ENCODE data around the gene TLCD1. TPM values are rescaled to one million over a fixed set of nuclear protein-coding genes. Genes with fewer than 3 reads are reported as not detected.

Gene TLCD1
- total and polyA plus RNA-seq, 5 donors: 1.5 to 3.8 (median 2.4) TPM

DNA sequence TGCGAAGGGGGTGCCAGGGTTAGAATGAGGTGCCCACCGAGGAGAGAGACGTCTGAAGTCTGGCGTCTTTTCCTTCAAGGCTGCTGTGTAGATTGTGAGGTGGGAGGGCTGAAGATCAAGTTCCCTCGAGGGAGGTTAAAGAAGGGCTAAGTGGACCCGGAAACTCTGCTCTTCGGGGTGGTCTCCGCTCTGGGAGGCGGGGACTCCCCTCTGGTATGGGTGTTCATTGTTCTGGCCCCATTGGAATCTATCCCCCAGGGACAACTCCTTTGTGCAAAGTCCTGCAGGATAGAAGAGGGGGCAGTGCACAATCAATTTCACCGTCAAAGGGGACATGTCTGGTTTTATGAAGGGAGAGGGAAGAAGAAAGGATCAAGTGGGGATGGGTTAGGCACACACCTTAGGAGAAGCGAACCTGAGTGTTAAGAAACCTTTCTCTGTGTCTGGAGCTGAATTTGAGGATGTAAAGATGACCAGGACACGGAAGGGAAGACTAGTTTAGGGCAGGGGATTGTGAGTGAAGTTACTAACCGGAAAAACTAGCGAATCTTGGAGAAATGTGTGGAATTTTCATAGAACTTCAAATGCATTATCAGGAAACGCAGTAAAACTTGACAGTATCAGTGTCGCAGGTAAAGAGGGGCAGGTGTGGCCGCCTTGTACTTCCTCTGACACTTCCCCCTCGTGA lies 7.6 kb downstream of the TLCD1 start:
- 40% methylated on average over 18 of the region's 18 CpGs for WGBS
- ATAC-seq: no peak
- peaks cover 2% of the 10 kb centered on the region for H3K4me1 ChIP-seq (ENCODE audit: control insufficient read depth, insufficient read depth, low read length)

DNA sequence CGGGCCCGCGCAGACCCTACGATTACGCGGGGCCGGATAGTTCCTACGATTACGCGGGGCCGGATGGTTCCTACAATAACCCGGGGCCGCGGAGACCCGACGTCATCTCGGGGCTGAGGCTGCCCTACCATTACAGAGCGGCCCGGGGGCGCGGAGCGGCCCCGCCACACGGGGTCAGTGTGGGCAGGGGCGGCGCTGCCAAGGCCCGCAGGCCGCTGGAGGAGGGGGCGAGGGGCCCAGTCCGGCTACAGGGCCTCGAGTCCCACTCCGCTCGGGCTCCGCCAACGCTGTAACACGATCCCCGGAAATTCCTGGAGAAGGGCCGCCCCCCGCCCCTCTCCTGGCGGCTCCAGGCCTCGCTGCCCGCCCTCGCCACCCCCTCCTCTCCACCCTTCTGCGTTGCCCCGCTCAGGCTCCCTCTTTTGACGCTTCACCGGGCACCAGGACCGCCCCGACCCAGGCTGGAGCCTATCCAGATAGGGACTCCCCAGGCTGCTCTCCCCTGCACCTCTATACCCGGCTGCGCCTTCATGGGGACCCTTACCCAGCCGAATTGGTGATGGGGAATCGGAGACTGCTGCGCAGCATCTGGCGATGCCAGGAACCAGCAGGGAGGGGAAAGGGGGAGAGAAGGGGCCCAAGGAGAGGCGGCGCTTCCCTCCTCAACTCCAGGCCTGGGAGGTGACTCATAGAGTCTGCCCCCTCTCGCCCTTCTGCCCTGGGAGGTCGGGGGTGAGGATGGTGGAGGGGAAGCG lies 8.3 kb downstream of the TLCD1 start, which contains the start of gene RAB34:
Gene RAB34, minus strand, starts transcription at position 291 of the 755 bp plus-strand sequence. CDS start 602 bp downstream, outside the sequence.
- peak; percentile 77 to 94 (median 92) for DNase-seq
- Histone ChIP-seq H3K27ac (ENCODE audit: low read length) (peak within 1 kb of the TSS; percentile 88), H3K27me3 (ENCODE audit: control insufficient read depth, insufficient read depth) (no peaks in the 10 kb centered on the region), H3K4me3 (ENCODE audit: low read length) (peak within 1 kb of the TSS; percentile 61), H3K4me1 (ENCODE audit: control insufficient read depth, insufficient read depth, low read length) (peaks cover 2% of the 10 kb centered on the region), H3K9me3 (ENCODE audit: control insufficient read depth, low read length) (no peaks in the 10 kb centered on the region)
- WGBS: 4% methylated on average over 60 of the region's 60 CpGs
- intact Hi-C loops (cut with DNase I): no loop called here
- ATAC-seq: peak; percentile 47 to 49

More for the DNA sequence above, 7.6 kb downstream of the TLCD1 start:
- DNase-seq: no peak
- H3K27me3 ChIP-seq (ENCODE audit: control insufficient read depth, insufficient read depth): no peaks in the 10 kb centered on the region
- no peak overlapping the region for H3K4me3 ChIP-seq (ENCODE audit: low read length)
- intact Hi-C loops (cut with DNase I): no loop called here
- no peaks in the 10 kb centered on the region for H3K9me3 ChIP-seq (ENCODE audit: control insufficient read depth, low read length)
- H3K27ac ChIP-seq (ENCODE audit: low read length): peak overlapping the region; percentile 88

DNA sequence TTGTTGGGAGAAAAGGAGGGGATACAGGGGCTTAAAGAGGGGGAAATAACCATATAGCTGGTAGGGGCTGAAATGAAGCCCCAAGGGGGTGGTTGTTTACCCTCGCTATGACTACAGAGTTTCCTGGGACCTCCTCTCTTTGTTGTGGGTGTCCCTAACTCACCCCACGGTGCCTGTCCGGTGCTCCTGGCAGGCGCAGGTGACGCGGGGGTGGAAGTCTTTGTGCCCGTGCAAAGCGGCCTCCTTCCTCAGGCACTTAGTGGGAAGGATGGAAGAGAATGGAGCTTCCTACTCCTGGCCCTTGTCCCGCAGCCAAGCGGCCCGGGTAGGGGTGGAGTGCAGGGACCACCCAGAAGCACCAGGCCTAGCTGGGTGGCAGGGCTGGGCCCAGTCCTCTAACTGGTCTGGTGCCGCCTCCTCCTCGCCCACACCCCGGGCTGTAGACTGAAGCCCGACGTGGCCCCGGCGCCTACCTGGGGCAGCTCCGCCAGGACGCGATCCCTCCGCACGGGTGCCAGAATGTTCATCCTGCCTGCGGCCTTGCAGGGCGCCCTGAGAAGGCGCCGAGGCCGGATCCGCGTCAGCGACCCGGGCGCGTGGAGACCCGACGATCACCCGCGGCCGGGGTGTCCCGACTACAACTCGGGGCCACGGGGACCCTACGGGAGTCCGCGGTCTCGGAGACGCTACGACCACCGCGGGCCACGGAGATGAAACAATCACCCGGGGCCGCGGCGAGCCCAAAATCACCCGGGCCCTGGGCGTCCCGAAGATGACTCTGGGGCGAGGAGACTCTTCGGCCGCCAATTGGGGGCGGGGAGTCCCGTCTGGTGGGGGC lies 9.1 kb downstream of the TLCD1 start:
- peak overlapping the region; percentile 61 for H3K4me3 ChIP-seq (ENCODE audit: low read length)
- H3K27me3 ChIP-seq (ENCODE audit: control insufficient read depth, insufficient read depth): no peaks in the 10 kb centered on the region
- H3K27ac ChIP-seq (ENCODE audit: low read length): peak overlapping the region; percentile 88
- DNase-seq: peak; percentile 52 to 80 (median 78)
- peaks cover 7% of the 10 kb centered on the region for H3K4me1 ChIP-seq (ENCODE audit: control insufficient read depth, insufficient read depth, low read length)
- 6% methylated on average over 63 of the region's 63 CpGs for WGBS
- H3K9me3 ChIP-seq (ENCODE audit: control insufficient read depth, low read length): no peaks in the 10 kb centered on the region
- intact Hi-C loops (cut with DNase I): no loop called here
- ATAC-seq: peak; percentile 0 to 2

DNA sequence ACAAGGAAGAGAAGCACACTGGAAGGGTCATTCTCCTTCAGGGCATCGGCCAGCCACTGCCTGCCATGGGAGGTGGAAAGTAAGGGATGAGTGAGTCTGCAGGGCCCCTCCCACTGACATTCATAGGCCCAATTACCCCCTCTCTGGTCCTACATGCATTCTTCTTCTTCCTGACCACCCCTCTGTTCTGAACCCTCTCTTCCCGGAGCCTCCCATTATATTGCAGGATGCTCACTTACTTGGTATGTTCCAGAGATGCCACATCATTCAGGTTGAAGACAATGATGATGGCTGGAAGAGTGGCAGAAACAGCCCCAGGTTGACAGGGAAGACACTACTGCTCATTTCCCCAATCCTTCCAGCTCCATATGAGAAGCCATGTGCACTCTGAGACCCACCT lies 10.8 kb downstream of the TLCD1 start:
- Histone ChIP-seq H3K27me3 (ENCODE audit: control insufficient read depth, insufficient read depth) (no peaks in the 10 kb centered on the region), H3K27ac (ENCODE audit: low read length) (no peak overlapping the region), H3K4me3 (ENCODE audit: low read length) (no peak overlapping the region), H3K4me1 (ENCODE audit: control insufficient read depth, insufficient read depth, low read length) (peaks cover 5% of the 10 kb centered on the region), H3K9me3 (ENCODE audit: control insufficient read depth, low read length) (no peaks in the 10 kb centered on the region)
- ATAC-seq (no peak), DNase-seq (no peak)
- intact Hi-C loops (cut with DNase I): no loop called here
- 90% methylated on average over 2 of the region's 2 CpGs for WGBS

DNA sequence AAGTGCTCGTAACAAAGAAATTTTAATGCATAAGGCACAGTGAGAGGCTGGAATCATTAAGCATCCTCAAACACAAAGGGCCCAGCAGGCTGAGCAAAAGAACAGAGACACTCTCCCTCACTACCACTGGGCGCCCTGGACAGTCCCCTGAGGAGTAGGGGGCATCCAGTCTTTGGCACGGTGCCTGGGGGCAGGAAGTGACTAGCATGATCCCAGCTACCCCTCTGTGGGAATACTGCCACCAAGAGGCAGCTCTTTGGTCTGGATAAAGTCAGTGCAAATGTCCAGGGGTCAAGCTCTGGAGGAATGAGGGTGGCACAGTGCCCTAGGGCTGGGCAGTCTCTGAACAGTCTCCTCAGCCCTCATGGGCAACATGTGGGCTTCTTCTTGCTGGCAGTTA lies 11.8 kb downstream of the TLCD1 start:
- no peak for ATAC-seq
- peak in 2 of 3 donors; percentile 21 to 61 for DNase-seq
- WGBS: 88% methylated on average over 3 of the region's 3 CpGs
- H3K9me3 ChIP-seq (ENCODE audit: control insufficient read depth, low read length): no peaks in the 10 kb centered on the region
- peaks cover 8% of the 10 kb centered on the region for H3K4me1 ChIP-seq (ENCODE audit: control insufficient read depth, insufficient read depth, low read length)
- H3K4me3 ChIP-seq (ENCODE audit: low read length): no peak overlapping the region
- no peak overlapping the region for H3K27ac ChIP-seq (ENCODE audit: low read length)
- H3K27me3 ChIP-seq (ENCODE audit: control insufficient read depth, insufficient read depth): no peaks in the 10 kb centered on the region
- intact Hi-C loops (cut with DNase I): no loop called here

DNA sequence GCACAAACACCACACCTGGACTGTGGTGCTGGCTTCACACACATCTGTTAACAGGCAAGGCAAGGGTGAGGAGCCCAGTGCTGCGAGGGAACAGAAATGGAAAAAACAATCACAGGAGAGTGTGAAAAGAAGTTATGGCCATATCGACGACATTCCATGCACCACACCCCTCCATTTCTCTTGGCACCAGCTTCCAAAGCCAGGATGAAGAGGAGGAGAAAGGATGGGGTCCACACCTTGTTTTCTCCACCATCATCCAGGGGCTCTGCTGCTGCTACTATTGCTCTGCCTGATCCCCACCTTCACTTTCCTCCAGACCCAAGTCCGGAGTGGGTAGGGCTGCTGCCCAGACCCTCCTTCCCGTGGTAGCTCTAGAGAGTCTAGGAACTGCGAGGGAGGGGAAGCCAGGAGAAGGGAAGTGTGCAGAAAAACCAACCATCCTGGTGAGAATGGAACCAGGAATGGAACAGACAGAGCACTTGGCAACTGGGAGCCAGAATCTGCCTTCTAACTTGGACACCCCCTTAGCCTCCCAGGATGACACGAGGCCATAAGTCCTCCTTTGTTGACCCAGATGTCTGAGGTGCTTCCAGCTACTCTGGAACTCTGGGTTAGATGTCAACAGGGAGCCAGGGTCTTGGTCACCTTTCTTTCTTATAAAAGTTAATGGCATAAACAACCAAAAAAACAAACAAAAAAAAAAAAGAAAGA lies 13.2 kb downstream of the TLCD1 start:
- 71% methylated on average over 7 of the region's 7 CpGs for WGBS
- H3K27ac ChIP-seq (ENCODE audit: low read length): no peak overlapping the region
- peak in 1 of 3 donors; percentile 38 for DNase-seq
- peaks cover 8% of the 10 kb centered on the region for H3K4me1 ChIP-seq (ENCODE audit: control insufficient read depth, insufficient read depth, low read length)
- ATAC-seq: no peak
- no peak overlapping the region for H3K4me3 ChIP-seq (ENCODE audit: low read length)
- H3K9me3 ChIP-seq (ENCODE audit: control insufficient read depth, low read length): no peaks in the 10 kb centered on the region
- intact Hi-C loops (cut with DNase I): no loop called here
- H3K27me3 ChIP-seq (ENCODE audit: control insufficient read depth, insufficient read depth): no peaks in the 10 kb centered on the region

DNA sequence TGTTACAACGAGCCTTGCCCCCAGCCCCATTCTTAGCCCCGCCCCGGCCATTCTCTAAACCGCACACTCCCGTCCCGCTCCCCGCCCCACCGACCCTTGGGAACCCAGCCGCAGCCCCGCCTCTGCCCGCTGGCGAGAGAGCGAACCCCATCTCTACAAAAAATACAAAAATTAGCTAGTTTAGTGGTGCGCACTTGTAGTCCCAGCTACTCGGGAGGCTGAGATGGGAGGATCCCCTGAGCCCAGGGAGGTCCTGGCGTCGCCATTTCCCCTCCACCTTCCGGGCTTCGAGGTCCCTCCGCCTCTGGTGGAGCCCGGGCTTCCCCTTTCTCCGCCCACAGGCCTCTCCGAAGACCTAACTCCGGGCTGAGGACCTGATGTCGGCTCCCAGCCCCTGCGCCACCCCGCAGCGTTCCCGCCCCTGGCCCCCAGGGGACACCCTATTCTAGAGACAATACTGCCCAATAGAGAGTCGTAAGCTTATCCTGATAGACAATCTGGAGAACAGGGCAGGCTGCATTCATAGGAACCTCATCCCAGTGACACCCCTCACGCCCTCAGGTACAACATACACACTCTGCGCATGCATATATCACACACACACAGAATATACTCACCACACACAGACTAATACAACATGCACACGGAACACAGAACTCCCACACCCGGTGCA lies 13.9 kb downstream of the TLCD1 start:
- H3K27ac ChIP-seq (ENCODE audit: low read length): peak overlapping the region; percentile 57
- intact Hi-C loops (cut with DNase I): no loop called here
- WGBS: 26% methylated on average over 34 of the region's 34 CpGs
- H3K4me3 ChIP-seq (ENCODE audit: low read length): peak overlapping the region; percentile 37
- no peaks in the 10 kb centered on the region for H3K9me3 ChIP-seq (ENCODE audit: control insufficient read depth, low read length)
- no peaks in the 10 kb centered on the region for H3K27me3 ChIP-seq (ENCODE audit: control insufficient read depth, insufficient read depth)
- peaks cover 8% of the 10 kb centered on the region for H3K4me1 ChIP-seq (ENCODE audit: control insufficient read depth, insufficient read depth, low read length)
- ATAC-seq: peak; percentile 4 to 23
- DNase-seq: peak; percentile 63 to 85 (median 85)

DNA sequence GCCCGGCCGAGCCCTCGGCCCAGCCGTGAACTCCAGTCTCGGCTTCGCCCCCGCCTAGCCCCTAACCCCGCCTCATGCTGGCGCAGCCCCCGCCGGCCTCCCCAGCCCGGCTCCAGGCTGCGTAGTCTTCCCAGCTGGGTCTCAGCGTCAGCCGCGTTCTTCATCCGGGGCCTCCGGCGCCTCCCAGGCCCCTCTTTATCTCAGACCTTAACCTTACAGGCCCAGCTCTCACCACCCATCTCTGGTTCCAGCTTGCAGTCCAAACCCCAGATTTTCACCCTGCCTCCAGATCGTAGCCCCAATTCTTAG lies 14.4 kb downstream of the TLCD1 start, which contains the start of gene PROCA1:
Gene PROCA1, minus strand, starts transcription at position 166 of the 309 bp plus-strand sequence. CDS start 228 bp downstream, outside the sequence.
- H3K9me3 ChIP-seq (ENCODE audit: control insufficient read depth, low read length): no peaks in the 10 kb centered on the region
- ATAC-seq (peak; percentile 32 to 49), DNase-seq (no peak)
- H3K4me1 ChIP-seq (ENCODE audit: control insufficient read depth, insufficient read depth, low read length): peaks cover 8% of the 10 kb centered on the region
- H3K4me3 ChIP-seq (ENCODE audit: low read length): peak within 1 kb of the TSS; percentile 37
- intact Hi-C loops (cut with DNase I): no loop called here
- peak within 1 kb of the TSS; percentile 94 for H3K27ac ChIP-seq (ENCODE audit: low read length)
- WGBS: under 1% methylated on average over 20 of the region's 20 CpGs
- H3K27me3 ChIP-seq (ENCODE audit: control insufficient read depth, insufficient read depth): no peaks in the 10 kb centered on the region

DNA sequence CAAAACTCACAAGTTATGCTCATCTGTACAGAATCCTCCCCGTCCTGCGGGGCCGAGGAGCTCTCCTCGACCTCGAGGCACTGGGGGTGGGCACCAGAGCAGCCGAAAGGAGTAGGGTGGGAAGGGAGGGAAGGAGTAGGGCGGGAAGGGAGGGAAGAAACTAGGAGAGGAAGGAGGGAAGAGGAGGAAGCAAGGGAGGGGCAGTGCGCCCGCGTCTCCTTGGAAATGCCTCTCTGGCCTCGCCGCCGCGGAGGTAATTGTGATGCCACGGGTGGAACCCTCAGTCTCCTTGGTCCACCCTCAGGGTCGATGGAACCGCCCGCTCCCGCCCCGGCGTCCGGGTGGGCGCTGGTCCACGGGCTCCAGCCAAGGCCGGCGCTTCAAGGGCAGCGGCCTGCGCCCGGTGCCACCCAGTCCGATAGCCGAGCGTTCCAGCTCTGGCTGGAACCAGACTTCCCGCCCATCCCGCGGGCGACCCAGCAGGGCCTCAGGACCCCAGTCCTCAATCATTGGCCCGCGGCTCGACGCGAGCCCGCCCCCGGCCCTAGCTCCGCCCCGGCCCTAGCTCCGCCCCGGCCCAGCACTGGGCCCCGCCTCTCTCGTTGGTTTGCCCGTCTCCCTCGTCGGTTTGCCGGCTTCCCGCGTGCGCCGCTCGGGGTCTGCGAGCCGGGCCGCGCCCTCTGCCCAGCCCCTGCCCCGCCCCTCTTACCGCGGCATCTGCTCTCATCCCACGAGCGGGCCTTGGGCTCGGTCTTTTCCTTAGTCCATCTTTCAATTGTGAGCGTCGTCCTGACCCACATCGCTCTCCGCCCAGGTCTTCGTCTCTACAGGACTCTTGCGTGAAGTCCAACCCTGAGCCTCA lies 14.9 kb downstream of the TLCD1 start:
- no peaks in the 10 kb centered on the region for H3K27me3 ChIP-seq (ENCODE audit: control insufficient read depth, insufficient read depth)
- peaks cover 8% of the 10 kb centered on the region for H3K4me1 ChIP-seq (ENCODE audit: control insufficient read depth, insufficient read depth, low read length)
- peak overlapping the region; percentile 94 for H3K27ac ChIP-seq (ENCODE audit: low read length)
- no peaks in the 10 kb centered on the region for H3K9me3 ChIP-seq (ENCODE audit: control insufficient read depth, low read length)
- DNase-seq (peak; percentile 91 to 96 (median 96)), ATAC-seq (peak; percentile 94 to 97)
- peak overlapping the region; percentile 37 for H3K4me3 ChIP-seq (ENCODE audit: low read length)
- WGBS: 2% methylated on average over 73 of the region's 74 CpGs
- intact Hi-C loops (cut with DNase I): no loop called here
